H9 (cell line): Measurements from ENCODE around the gene ANGPTL1. TPM values are rescaled to one million over a fixed set of nuclear protein-coding genes. Genes with fewer than 3 reads are reported as not detected.

Source experiments
- DNase-seq: peaks from one replicate; pipeline ENCODE4 v3.0.0-alpha.2; 2017
- H2AFZ ChIP-seq: one replicate; pipeline ENCODE4 v1.6.1; 2013; ENCODE audit warnings: mild to moderate bottlenecking, low read length, control low read depth, moderate library complexity
- H2AK5ac ChIP-seq: 2 replicates; pipeline ENCODE4 v1.6.1; 2013; ENCODE audit warnings: low read length, control low read depth, mixed read lengths; ENCODE audit not compliant: insufficient read length
- H2BK120ac ChIP-seq: one replicate; pipeline ENCODE4 v1.6.1; 2013; ENCODE audit warnings: low read depth, mild to moderate bottlenecking, low read length, control low read depth, inconsistent platforms; ENCODE audit not compliant: poor library complexity, severe bottlenecking
- H2BK12ac ChIP-seq: 2 replicates; pipeline ENCODE4 v1.6.1; 2013; ENCODE audit warnings: low read length, control low read depth, mixed read lengths, low read depth; ENCODE audit not compliant: insufficient read length
- H2BK15ac ChIP-seq: 2 replicates; pipeline ENCODE4 v1.6.1; 2013; ENCODE audit warnings: low read depth, low read length, control low read depth
- H2BK20ac ChIP-seq: one replicate; pipeline ENCODE4 v1.6.1; 2013; ENCODE audit warnings: low read depth, mild to moderate bottlenecking, low read length, control low read depth, inconsistent platforms; ENCODE audit not compliant: poor library complexity, severe bottlenecking
- H2BK5ac ChIP-seq: 2 replicates; pipeline ENCODE4 v1.6.1; 2013; ENCODE audit warnings: low read length, control low read depth, mixed read lengths; ENCODE audit not compliant: insufficient read length
- H3K14ac ChIP-seq: 2 replicates; pipeline ENCODE4 v1.6.1; 2013; ENCODE audit warnings: low read length, control low read depth; ENCODE audit not compliant: insufficient read depth
- H3K18ac ChIP-seq: 2 replicates; pipeline ENCODE4 v1.6.1; 2013; ENCODE audit warnings: low read depth, mild to moderate bottlenecking, mixed read lengths, low read length, control low read depth; ENCODE audit not compliant: insufficient read length
- H3K23ac ChIP-seq: 2 replicates; pipeline ENCODE4 v1.6.1; 2013; ENCODE audit warnings: low read length, control low read depth, mixed read lengths, low read depth; ENCODE audit not compliant: insufficient read length
- H3K23me2 ChIP-seq: 2 replicates; pipeline ENCODE4 v1.6.1; 2013; ENCODE audit warnings: low read depth, mild to moderate bottlenecking, mixed read lengths, low read length, control low read depth; ENCODE audit not compliant: insufficient read length, poor library complexity, severe bottlenecking
- H3K27ac ChIP-seq: 2 replicates; pipeline ENCODE4 v1.5.1; 2013; ENCODE audit warnings: low read length, control low read depth, mixed read lengths, low read depth; ENCODE audit not compliant: insufficient read length
- H3K27me3 ChIP-seq: 2 replicates; pipeline ENCODE4 v1.6.1; 2013; ENCODE audit warnings: low read length, control low read depth, inconsistent platforms; ENCODE audit not compliant: insufficient read depth
- H3K4ac ChIP-seq: 2 replicates; pipeline ENCODE4 v1.6.1; 2013; ENCODE audit warnings: low read depth, mild to moderate bottlenecking, control low read depth, inconsistent platforms, low read length, moderate library complexity
- H3K4me1 ChIP-seq: 2 replicates; pipeline ENCODE4 v1.6.1; 2013; ENCODE audit warnings: low read length, control low read depth, inconsistent platforms; ENCODE audit not compliant: insufficient read depth
- H3K4me2 ChIP-seq: 2 replicates; pipeline ENCODE4 v1.6.1; 2013; ENCODE audit warnings: low read length, control low read depth, mixed read lengths; ENCODE audit not compliant: insufficient read length, insufficient read depth
- H3K56ac ChIP-seq: 2 replicates; pipeline ENCODE4 v1.6.1; 2013; ENCODE audit warnings: low read depth, mild to moderate bottlenecking, mixed read lengths, low read length, control low read depth; ENCODE audit not compliant: insufficient read length
- H3K79me1 ChIP-seq: 2 replicates; pipeline ENCODE4 v1.6.1; 2013; ENCODE audit warnings: low read depth, mild to moderate bottlenecking, moderate library complexity, low read length, control low read depth, inconsistent platforms; ENCODE audit not compliant: insufficient read depth, poor library complexity, severe bottlenecking
- H3K79me2 ChIP-seq: 2 replicates; pipeline ENCODE4 v1.6.1; 2013; ENCODE audit warnings: low read length, control low read depth, inconsistent platforms; ENCODE audit not compliant: insufficient read depth
- H3K9ac ChIP-seq: 2 replicates; pipeline ENCODE4 v1.6.1; 2013; ENCODE audit warnings: low read length, control low read depth, mixed read lengths; ENCODE audit not compliant: insufficient read length; ENCODE audit errors: extremely low read depth
- H3K9me3 ChIP-seq: one replicate; pipeline ENCODE4 v1.6.1; 2013; ENCODE audit warnings: low read depth, low read length, inconsistent platforms; ENCODE audit not compliant: control insufficient read depth
- H3T11ph ChIP-seq: one replicate; pipeline ENCODE4 v1.6.1; 2013; ENCODE audit warnings: mild to moderate bottlenecking, low read length, control low read depth, inconsistent platforms
- H4K20me1 ChIP-seq: one replicate; pipeline ENCODE4 v1.6.1; 2013; ENCODE audit not compliant: control insufficient read depth, insufficient read length, insufficient read depth
- H4K5ac ChIP-seq: 2 replicates; pipeline ENCODE4 v1.6.1; 2013; ENCODE audit warnings: low read depth, mild to moderate bottlenecking, mixed read lengths, low read length, control low read depth; ENCODE audit not compliant: insufficient read length
- H4K8ac ChIP-seq: replicated peaks from 2 replicates; pipeline ENCODE4 v1.6.1; 2013; ENCODE audit warnings: low read length, control low read depth, mixed read lengths, low read depth; ENCODE audit not compliant: insufficient read length
- H4K91ac ChIP-seq: 2 replicates; pipeline ENCODE4 v1.6.1; 2013; ENCODE audit warnings: low read depth, mild to moderate bottlenecking, moderate library complexity, mixed read lengths, low read length, control low read depth; ENCODE audit not compliant: insufficient read length
- H3K27ac Mint-ChIP-seq, 3 experiments: 2 replicates in 2 of 3; 3 replicates in 1 of 3; pipeline ENCODE4 v1.8.0; 2020 to 2021; ENCODE audit warnings: mixed read lengths in 3 of 3, mild to moderate bottlenecking in 1 of 3, moderate library complexity in 1 of 3
- H3K27me3 Mint-ChIP-seq: 2 replicates; pipeline ENCODE4 v1.8.0; 2021; ENCODE audit warnings: low read depth, mild to moderate bottlenecking, moderate library complexity, mixed read lengths
- H3K36me3 Mint-ChIP-seq, 3 experiments: 2 replicates in 2 of 3; 3 replicates in 1 of 3; pipeline ENCODE4 v1.8.0; 2020 to 2021; ENCODE audit warnings: low read depth in 3 of 3, mixed read lengths in 3 of 3; ENCODE audit not compliant: insufficient read depth in 1 of 3
- H3K4me1 Mint-ChIP-seq, 2 experiments: 2 replicates each; pipeline ENCODE4 v1.8.0; 2020; ENCODE audit warnings: mixed read lengths in 2 of 2
- H3K4me3 Mint-ChIP-seq, 2 experiments: 2 replicates in 1 of 2; 3 replicates in 1 of 2; pipeline ENCODE4 v1.8.0; 2020 to 2021; ENCODE audit warnings: mild to moderate bottlenecking in 2 of 2, mixed read lengths in 2 of 2, moderate library complexity in 1 of 2
- H3K9me3 Mint-ChIP-seq, 2 experiments: 2 replicates in 1 of 2; 3 replicates in 1 of 2; pipeline ENCODE4 v1.8.0; 2020; ENCODE audit warnings: mild to moderate bottlenecking in 2 of 2, mixed read lengths in 2 of 2, moderate library complexity in 1 of 2
- CTCF ChIP-seq: fragments of 200-600 bp; sonication (generic); conservative IDR thresholded peaks from 3 replicates; pipeline ENCODE4 v1.8.0; 2021; ENCODE audit warnings: antibody characterized with exemption, mild to moderate bottlenecking
- WGBS: extraction: QIAGEN DNeasy Blood & Tissue Kit; methylation state at CpG from one replicate; pipeline ENCODE4 v1.1.7; 2013; ENCODE audit warnings: missing lambda C conversion rate, low lambda C conversion rate, mixed read lengths; ENCODE audit not compliant: insufficient read length; ENCODE audit errors: extremely low coverage; 5-methylcytosine and 5-hydroxymethylcytosine counted together
- total RNA-seq: library from RNA; stranded (reverse); gene quantifications from 2 replicates; pipeline ENCODE4 v1.2.1, GENCODE V29; 2021

ANGPTL1 gene
- total RNA-seq, 1 experiment from 2014 or later: not detected

GRCh38 chr1:178874966-178875365 lies 4.1 kb upstream of the ANGPTL1 start:
- H2AFZ ChIP-seq: no peak overlapping the region
- no peak for DNase-seq
- peaks cover 9 to 12% of the 10 kb centered on the region in 2 experiments for H3K4me1 Mint-ChIP-seq
- H2BK15ac ChIP-seq: no peak overlapping the region
- no peak overlapping the region for H3K23ac ChIP-seq
- H3K14ac ChIP-seq: no peak overlapping the region
- H3K4me3 Mint-ChIP-seq: no peak overlapping the region
- H3K9me3 ChIP-seq: no peaks in the 10 kb centered on the region
- H4K20me1 ChIP-seq: no peaks in the 10 kb centered on the region
- H3K9me3 Mint-ChIP-seq: no peaks in the 10 kb centered on the region
- no peak overlapping the region for H2BK120ac ChIP-seq
- no peak overlapping the region for H3K4me2 ChIP-seq
- H3K79me1 ChIP-seq: no peaks in the 10 kb centered on the region
- H3K36me3 Mint-ChIP-seq: no peaks in the 10 kb centered on the region
- no peak for TF ChIP-seq CTCF
- H4K8ac ChIP-seq: no peak overlapping the region
- H3K4ac ChIP-seq: no peak overlapping the region
- no peak overlapping the region for H2AK5ac ChIP-seq
- H3K27me3 Mint-ChIP-seq: no peaks in the 10 kb centered on the region
- H3K18ac ChIP-seq: no peak overlapping the region
- H2BK5ac ChIP-seq: no peak overlapping the region
- H2BK20ac ChIP-seq: no peak overlapping the region
- no peaks in the 10 kb centered on the region for H3K23me2 ChIP-seq
- H4K91ac ChIP-seq: no peak overlapping the region
- H3K4me1 ChIP-seq: no peaks in the 10 kb centered on the region
- H4K5ac ChIP-seq: no peak overlapping the region
- no peak overlapping the region for H3T11ph ChIP-seq
- H2BK12ac ChIP-seq: no peak overlapping the region
- H3K56ac ChIP-seq: no peak overlapping the region
- H3K79me2 ChIP-seq: no peaks in the 10 kb centered on the region
- H3K27ac ChIP-seq: no peak overlapping the region
- no CpG with 5 or more reads among the region's 2 CpGs for whole genome bisulfite sequencing
- no peak overlapping the region for H3K9ac ChIP-seq
- no peaks in the 10 kb centered on the region for H3K27me3 ChIP-seq
- H3K27ac Mint-ChIP-seq: 0 out of 7 replicates have a peak overlapping the region, but pooled peaks of 1 of the 3 experiments have one; percentile 5
